ENCODE measurements around the gene DAAM2.

The DAAM2 gene

GRCh38 chr6:39891353-39891752 is 99.2 kb downstream of the DAAM2 start:
- DNase-seq = no peak

GRCh38 chr6:39891976-39892375 is 99.8 kb downstream of the DAAM2 start:
- no peak for DNase-seq

GRCh38 chr6:39892490-39893129 is 100.4 kb downstream of the DAAM2 start:
- DNase-seq = no peak

GRCh38 chr6:39893286-39893685 is 101.1 kb downstream of the DAAM2 start:
- no peak for DNase-seq

- DNase-seq = no peak
Observed at GRCh38 chr6:39896701-39897100, 104.5 kb downstream of the DAAM2 start.

- DNase-seq = no peak
Observed at GRCh38 chr6:39897698-39898097, 105.5 kb downstream of the DAAM2 start.

- no peak for DNase-seq
Observed at GRCh38 chr6:39898625-39899024, 106.4 kb downstream of the DAAM2 start.

GRCh38 chr6:39899554-39900295 is 107.5 kb downstream of the DAAM2 start:
- no peak for DNase-seq

- DNase-seq = no peak
Observed at GRCh38 chr6:39901116-39901655, 109.0 kb downstream of the DAAM2 start.

GRCh38 chr6:39901670-39902069 is 109.5 kb downstream of the DAAM2 start:
- no peak for DNase-seq

- DNase-seq = no peak
Observed at GRCh38 chr6:39902136-39902535, 110.0 kb downstream of the DAAM2 start.

- no peak for DNase-seq
Observed at GRCh38 chr6:39902786-39903465, 110.8 kb downstream of the DAAM2 start.

GRCh38 chr6:39903656-39904055 is 111.5 kb downstream of the DAAM2 start:
- DNase-seq = no peak

GRCh38 chr6:39904946-39905639 is 112.9 kb downstream of the DAAM2 start:
- DNase-seq = no peak

- no peak for DNase-seq
Observed at GRCh38 chr6:39905640-39905975, 113.4 kb downstream of the DAAM2 start.

GRCh38 chr6:39906318-39906761 is 114.2 kb downstream of the DAAM2 start:
- no peak for DNase-seq

- DNase-seq = no peak
Observed at GRCh38 chr6:39907871-39908575, 115.8 kb downstream of the DAAM2 start.

GRCh38 chr6:39908838-39909583 is 116.8 kb downstream of the DAAM2 start:
- DNase-seq = no peak

- DNase-seq = no peak
Observed at GRCh38 chr6:39909701-39910100, 117.5 kb downstream of the DAAM2 start.

- no peak for DNase-seq
Observed at GRCh38 chr6:39910164-39910563, 118.0 kb downstream of the DAAM2 start.

GRCh38 chr6:39910744-39911143 is 118.6 kb downstream of the DAAM2 start:
- no peak for DNase-seq

Measured in activated naive CD4-positive, alpha-beta T cell treated with Interleukin-2 at 50 U/mL for 16 hours (primary cell).